ENCODE data around the gene MLEC. TPM values are rescaled to one million over a fixed set of nuclear protein-coding genes. Genes with fewer than 3 reads are reported as not detected.

Gene MLEC
- total RNA-seq, 6 donors from 2014 or later = 29.3 to 125 (median 71.2) TPM

- no peaks in the 10 kb centered on the region for H3K9me3 ChIP-seq
- H3K4me1 ChIP-seq = no peaks in the 10 kb centered on the region
- no peak for ATAC-seq (ENCODE audit: low FRiP score in 2 of 2)
- no peak overlapping the region for H3K4me3 ChIP-seq
- H3K27me3 ChIP-seq = no peaks in the 10 kb centered on the region
- WGBS, 2 donors = 87 to 96% methylated on average over 3 of the region's 3 CpGs
- H3K36me3 ChIP-seq = peaks cover 0 to 43% (median 27%) of the 10 kb centered on the region in 4 donors
- no peak for DNase-seq
- H3K27ac ChIP-seq = no peak overlapping the region
- TF ChIP-seq POLR2A (IDR thresholded peaks at IDR 0.05) (no peak), POLR2AphosphoS5 (IDR thresholded peaks at IDR 0.05) (no peak), EP300 (IDR thresholded peaks at IDR 0.05) (no peak), CTCF (IDR thresholded peaks at IDR 0.05) (no peak)
Observed at GRCh38 chr12:120735181-120735580, 48.2 kb downstream of the MLEC start.

- Histone ChIP-seq H3K9me3 (no peaks in the 10 kb centered on the region), H3K4me3 (no peak overlapping the region), H3K27me3 (no peaks in the 10 kb centered on the region), H3K4me1 (no peaks in the 10 kb centered on the region), H3K36me3 (peaks cover 0 to 38% (median 21%) of the 10 kb centered on the region in 4 donors), H3K27ac (no peak overlapping the region)
- 94 to 96% methylated on average over 27 to 36 of the region's 38 CpGs for WGBS, 2 donors
- ATAC-seq (ENCODE audit: low FRiP score in 2 of 2) (peak in 1 of 2 donors; percentile 3), DNase-seq (peak in 1 of 2 donors; percentile 74)
- TF ChIP-seq POLR2A (IDR thresholded peaks at IDR 0.05) (no peak), POLR2AphosphoS5 (IDR thresholded peaks at IDR 0.05) (no peak), EP300 (IDR thresholded peaks at IDR 0.05) (no peak), CTCF (IDR thresholded peaks at IDR 0.05) (no peak)
Observed at GRCh38 chr12:120736404-120737331, 49.7 kb downstream of the MLEC start.

GRCh38 chr12:120737557-120738251 is 50.8 kb downstream of the MLEC start:
- H3K27me3 ChIP-seq = no peaks in the 10 kb centered on the region
- 87 to 95% methylated on average over 9 to 24 of the region's 25 CpGs for WGBS, 2 donors
- no peaks in the 10 kb centered on the region for H3K4me1 ChIP-seq
- H3K27ac ChIP-seq = no peak overlapping the region
- H3K36me3 ChIP-seq = peaks cover 0 to 38% (median 21%) of the 10 kb centered on the region in 4 donors
- no peak overlapping the region for H3K4me3 ChIP-seq
- DNase-seq (peak in 1 of 2 donors; percentile 73), ATAC-seq (ENCODE audit: low FRiP score in 2 of 2) (no peak)
- TF ChIP-seq EP300 (IDR thresholded peaks at IDR 0.05) = no peak
- TF ChIP-seq CTCF (IDR thresholded peaks at IDR 0.05) = no peak
- no peak for TF ChIP-seq POLR2A (IDR thresholded peaks at IDR 0.05)
- TF ChIP-seq POLR2AphosphoS5 (IDR thresholded peaks at IDR 0.05) = no peak
- H3K9me3 ChIP-seq = no peaks in the 10 kb centered on the region

- no peak overlapping the region for H3K27ac ChIP-seq
- no peak for TF ChIP-seq POLR2A (IDR thresholded peaks at IDR 0.05)
- TF ChIP-seq EP300 (IDR thresholded peaks at IDR 0.05) = no peak
- no peak for TF ChIP-seq POLR2AphosphoS5 (IDR thresholded peaks at IDR 0.05)
- no peak for TF ChIP-seq CTCF (IDR thresholded peaks at IDR 0.05)
- no peaks in the 10 kb centered on the region for H3K27me3 ChIP-seq
- DNase-seq (peak in 1 of 2 donors; percentile 61), ATAC-seq (ENCODE audit: low FRiP score in 2 of 2) (no peak)
- H3K4me1 ChIP-seq = no peaks in the 10 kb centered on the region
- 96 to 98% methylated on average over 5 to 31 of the region's 31 CpGs for WGBS, 2 donors
- no peaks in the 10 kb centered on the region for H3K9me3 ChIP-seq
- no peak overlapping the region for H3K4me3 ChIP-seq
- H3K36me3 ChIP-seq = peaks cover 0 to 38% (median 21%) of the 10 kb centered on the region in 4 donors
Observed at GRCh38 chr12:120738252-120739030, 51.5 kb downstream of the MLEC start.
